ENCODE data around the gene SGK2. TPM values are rescaled to one million over a fixed set of nuclear protein-coding genes. Genes with fewer than 3 reads are reported as not detected.

SGK2 gene
- total and polyA plus RNA-seq, 9 of the 15 experiments (the other 6 are each of a cell fraction or from before 2014, with no cell fraction given), result 0.07 to 0.31 (median 0.15) TPM; not detected in 2

GRCh38 chr20:43590392-43591303 lies 31.8 kb downstream of the SGK2 start, which contains the start of gene IFT52:
Gene IFT52 (plus strand): TSS chr20:43590937. CDS start chr20:43594699, 3,762 bp downstream.
- H3K4me1 ChIP-seq (replicated peaks in 1 of 2; ENCODE audit: control insufficient read depth in 2 of 2, insufficient read depth in 2 of 2, low read length in 2 of 2), result peaks cover 3 to 12% of the 10 kb centered on the region in 2 experiments; a peak in 3 of 5 replicates
- peak within 1 kb of the TSS; percentile 75 for H3K4me3 ChIP-seq
- POLR2A ChIA-PET, result interaction anchor here (0.6 to 1.9 kb wide), 13 partner anchors 11 to 1873 kb away, joined by 3 to 7 read pairs (median 3); no protein-coding TSS in a partner anchor
- CTCF ChIA-PET (ENCODE audit: low intra/inter-chr PET ratio), result no interaction called here
- no peaks in the 10 kb centered on the region for H3K27me3 ChIP-seq (ENCODE audit: control insufficient read depth in 2 of 2, insufficient read depth in 2 of 2, low read length in 2 of 2)
- no peaks in the 10 kb centered on the region for H4K20me1 ChIP-seq (replicated peaks; ENCODE audit: control insufficient read depth, insufficient read depth, low read length)
- ATAC-seq (peak; percentile 99), FAIRE-seq (peak; percentile 98), DNase-seq (ENCODE audit: extremely low read depth in 1 of 4, low spot score in 3 of 4) (peak; percentile 90 to 96 (median 91))
- H2AFZ ChIP-seq (ENCODE audit: low read depth, low read length), result peak within 1 kb of the TSS; percentile 99
- no peaks in the 10 kb centered on the region for H3K9me1 ChIP-seq (ENCODE audit: control insufficient read depth, insufficient read depth, low read length)
- H3K27ac ChIP-seq (ENCODE audit: extremely low read depth, low read depth, low read length), result peak within 1 kb of the TSS; percentile 92
- no peaks in the 10 kb centered on the region for H3K9me3 ChIP-seq (replicated peaks; ENCODE audit: control insufficient read depth, insufficient read depth, low read depth, low read length)
- peaks cover 8% of the 10 kb centered on the region; the same call in 1 of the 3 replicates for H3K36me3 ChIP-seq (ENCODE audit: control insufficient read depth, insufficient read depth, low read length)
- peak within 1 kb of the TSS; percentile 89 to 90 for H3K9ac ChIP-seq (ENCODE audit: insufficient read depth in 1 of 2, low read depth in 2 of 2, low read length in 2 of 2)
- WGBS (ENCODE audit: insufficient coverage, low coverage, missing lambda C conversion rate), result under 1% methylated on average over 67 of the region's 68 CpGs
- peaks cover 6% of the 10 kb centered on the region; the same call in 1 of the 3 replicates for H3K79me2 ChIP-seq (ENCODE audit: control insufficient read depth, insufficient read depth, low read length)
- in situ Hi-C loops (cut with MboI) (no loop called here), intact Hi-C loops (cut with micrococcal nuclease) (no loop called here)
- BruUV-seq (replicated peaks), result no TSS peak
- H3K4me2 ChIP-seq (ENCODE audit: insufficient read depth, low read length), result peak within 1 kb of the TSS; percentile 79
- TF ChIP-seq ELF1 (tag; IDR thresholded peaks at IDR 0.05) (0 out of 2 replicates have a peak, but pooled peaks have one; percentile 27), ZNF121 (CRISPR knock-in tag; conservative IDR thresholded peaks at IDR 0.05) (no peak), NCOA6 (IDR thresholded peaks at IDR 0.05) (peak; percentile 95), NR2C2 (CRISPR knock-in tag; IDR thresholded peaks at IDR 0.05) (no peak), NR2C2 (tag; IDR thresholded peaks at IDR 0.05) (peak; percentile 32; the same call in 1 of the 2 replicates), HNRNPLL (IDR thresholded peaks at IDR 0.05; ENCODE audit: low read depth, low read length, poor library complexity, severe bottlenecking) (peak; percentile 23), RB1 (IDR thresholded peaks at IDR 0.05; ENCODE audit: low read depth) (0 out of 2 replicates have a peak, but pooled peaks have one; percentile 34), MEIS2 (IDR thresholded peaks at IDR 0.05; ENCODE audit: partially characterized antibody) (peak; percentile 44), PHB (CRISPR knock-in tag; IDR thresholded peaks at IDR 0.05) (no peak), SREBF1 (IDR thresholded peaks at IDR 0.05; ENCODE audit: borderline replicate concordance, low read depth, low read length) (peak; percentile 67; the same call in 1 of the 2 replicates), FOSL1 (tag; conservative IDR thresholded peaks at IDR 0.05) (0 out of 2 replicates have a peak, but pooled peaks have one; percentile 31)
- TF ChIP-seq, protein P1, sequence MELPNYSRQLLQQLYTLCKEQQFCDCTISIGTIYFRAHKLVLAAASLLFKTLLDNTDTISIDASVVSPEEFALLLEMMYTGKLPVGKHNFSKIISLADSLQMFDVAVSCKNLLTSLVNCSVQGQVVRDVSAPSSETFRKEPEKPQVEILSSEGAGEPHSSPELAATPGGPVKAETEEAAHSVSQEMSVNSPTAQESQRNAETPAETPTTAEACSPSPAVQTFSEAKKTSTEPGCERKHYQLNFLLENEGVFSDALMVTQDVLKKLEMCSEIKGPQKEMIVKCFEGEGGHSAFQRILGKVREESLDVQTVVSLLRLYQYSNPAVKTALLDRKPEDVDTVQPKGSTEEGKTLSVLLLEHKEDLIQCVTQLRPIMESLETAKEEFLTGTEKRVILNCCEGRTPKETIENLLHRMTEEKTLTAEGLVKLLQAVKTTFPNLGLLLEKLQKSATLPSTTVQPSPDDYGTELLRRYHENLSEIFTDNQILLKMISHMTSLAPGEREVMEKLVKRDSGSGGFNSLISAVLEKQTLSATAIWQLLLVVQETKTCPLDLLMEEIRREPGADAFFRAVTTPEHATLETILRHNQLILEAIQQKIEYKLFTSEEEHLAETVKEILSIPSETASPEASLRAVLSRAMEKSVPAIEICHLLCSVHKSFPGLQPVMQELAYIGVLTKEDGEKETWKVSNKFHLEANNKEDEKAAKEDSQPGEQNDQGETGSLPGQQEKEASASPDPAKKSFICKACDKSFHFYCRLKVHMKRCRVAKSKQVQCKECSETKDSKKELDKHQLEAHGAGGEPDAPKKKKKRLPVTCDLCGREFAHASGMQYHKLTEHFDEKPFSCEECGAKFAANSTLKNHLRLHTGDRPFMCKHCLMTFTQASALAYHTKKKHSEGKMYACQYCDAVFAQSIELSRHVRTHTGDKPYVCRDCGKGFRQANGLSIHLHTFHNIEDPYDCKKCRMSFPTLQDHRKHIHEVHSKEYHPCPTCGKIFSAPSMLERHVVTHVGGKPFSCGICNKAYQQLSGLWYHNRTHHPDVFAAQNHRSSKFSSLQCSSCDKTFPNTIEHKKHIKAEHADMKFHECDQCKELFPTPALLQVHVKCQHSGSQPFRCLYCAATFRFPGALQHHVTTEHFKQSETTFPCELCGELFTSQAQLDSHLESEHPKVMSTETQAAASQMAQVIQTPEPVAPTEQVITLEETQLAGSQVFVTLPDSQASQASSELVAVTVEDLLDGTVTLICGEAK (IDR thresholded peaks at IDR 0.05), result no peak
- TF ChIP-seq, protein P1 (CRISPR knock-in tag; IDR thresholded peaks at IDR 0.05), result no peak

All from K562 (cell line).